A549 (cell line): ENCODE data around the gene TACC3. TPM values are rescaled to one million over a fixed set of nuclear protein-coding genes. Genes with fewer than 3 reads are reported as not detected.
A peak's percentile ranks its signal among the peaks of the same experiment; 100 is the strongest.

Source experiments
- ATAC-seq, 2 experiments: fragments of 200-7000 bp in 1 of 2; fragments of >200 bp in 1 of 2; cut with Nextera tagmentation in 1 of 2; cut with Tn5 transposase in 1 of 2; 3 replicates each; pipeline versions ENCODE4 v1.8.0 to v1.9.1; 2018 to 2020; ENCODE audit warnings: mild to moderate bottlenecking in 1 of 2, moderate library complexity in 1 of 2
- CTCF ChIA-PET: fragments of 300-600 bp; sonication (Branson Sonifier 250); formaldehyde crosslinking; extraction: SDS; loops from one replicate; lab custom pipeline; 2021; ENCODE audit warnings: antibody characterized with exemption, inconsistent platforms; lab: Yijun Ruan, JAX
- POLR2A ChIA-PET: fragments of 350-600 bp; formaldehyde crosslinking; extraction: SDS; loops from one replicate; lab custom pipeline; 2021; ENCODE audit warnings: antibody characterized with exemption, inconsistent platforms; lab: Yijun Ruan, JAX
- DNase-seq, 2 experiments: peaks; one replicate each; pipeline versions ENCODE4 v3.0.0 to v3.0.0-alpha.2; 2011 to 2016; ENCODE audit warnings: low read depth in 1 of 2, low spot score in 1 of 2
- FAIRE-seq: peaks from 2 replicates; lab custom pipeline; 2011; peaks lifted over from hg19 to GRCh38; lab: Jason Lieb, UNC
- H3K27ac ChIP-seq, 2 experiments: fragments of >200 bp; sonication (Bioruptor Twin); formaldehyde crosslinking; 3 replicates each; pipeline ENCODE4 v1.5.1; 2016 to 2017
- H3K4me1 ChIP-seq: fragments of >200 bp; sonication (Bioruptor Twin); formaldehyde crosslinking; 3 replicates; pipeline ENCODE4 v1.6.1; 2016
- H3K4me2 ChIP-seq: fragments of >200 bp; sonication (Bioruptor Twin); formaldehyde crosslinking; 3 replicates; pipeline ENCODE4 v1.6.1; 2016
- H3K4me3 ChIP-seq: fragments of >200 bp; sonication (Bioruptor Twin); formaldehyde crosslinking; 3 replicates; pipeline ENCODE4 v1.5.1; 2016
- H3K9me3 ChIP-seq: fragments of >200 bp; sonication (Bioruptor Twin); formaldehyde crosslinking; 3 replicates; pipeline ENCODE4 v1.6.1; 2016
- BHLHE40 ChIP-seq: IDR thresholded peaks from 2 replicates; pipeline ENCODE4 v1.6.1; 2012; ENCODE audit warnings: low read depth, low read length, inconsistent platforms
- CHD4 ChIP-seq: fragments of 200-600 bp; sonication (generic); IDR thresholded peaks from 2 replicates; pipeline ENCODE4 v1.6.1; 2016; ENCODE audit warnings: antibody characterized with exemption, mild to moderate bottlenecking, borderline replicate concordance
- FOSB ChIP-seq: fragments of 250-450 bp; sonication (Bioruptor Pico); IDR thresholded peaks from 2 replicates; pipeline ENCODE4 v1.5.0; 2020; ENCODE audit warnings: mild to moderate bottlenecking, moderate library complexity
- HDAC2 ChIP-seq: fragments of 200-600 bp; sonication (generic); IDR thresholded peaks from 2 replicates; pipeline ENCODE4 v1.6.1; 2016
- KDM5A ChIP-seq: fragments of 200-600 bp; sonication (generic); IDR thresholded peaks from 2 replicates; pipeline ENCODE4 v1.6.1; 2016; ENCODE audit warnings: antibody characterized with exemption, mild to moderate bottlenecking
- MAX ChIP-seq: IDR thresholded peaks from 2 replicates; pipeline ENCODE4 v1.6.1; 2012
- NFE2L2 ChIP-seq: fragments of 150-350 bp; conservative IDR thresholded peaks from 2 replicates; pipeline ENCODE4 v1.6.1; 2014; ENCODE audit warnings: low read length
- NR3C1 ChIP-seq: fragments of >200 bp; sonication (Bioruptor Twin); formaldehyde crosslinking; IDR thresholded peaks from 3 replicates; pipeline ENCODE4 v1.6.1; 2017
- PHF8 ChIP-seq: fragments of 200-600 bp; sonication (generic); IDR thresholded peaks from 2 replicates; pipeline ENCODE4 v1.6.1; 2016; ENCODE audit warnings: low read depth, mild to moderate bottlenecking, antibody characterized with exemption, moderate library complexity, borderline replicate concordance
- POLR2A ChIP-seq: IDR thresholded peaks from 2 replicates; pipeline ENCODE4 v1.6.1; 2012; ENCODE audit warnings: mild to moderate bottlenecking, low read length
- POLR2AphosphoS2 ChIP-seq: conservative IDR thresholded peaks from 2 replicates; pipeline ENCODE4 v1.6.1; 2012; ENCODE audit warnings: low read length, improper control_type of control experiment, inconsistent platforms
- SMC3 ChIP-seq: fragments of >200 bp; sonication (Bioruptor Twin); formaldehyde crosslinking; IDR thresholded peaks from 3 replicates; pipeline ENCODE4 v1.6.1; 2018; ENCODE audit warnings: inconsistent platforms
- USF2 ChIP-seq: fragments of 450-650 bp; IDR thresholded peaks from 2 replicates; pipeline ENCODE4 v1.6.1; 2014; ENCODE audit warnings: antibody characterized with exemption
- WGBS: methylation state at CpG from one replicate; pipeline ENCODE4 v1.1.6; 2017; ENCODE audit errors: missing lambda C conversion rate; 5-methylcytosine and 5-hydroxymethylcytosine counted together
- polyA plus RNA-seq, 4 experiments: library from polyadenylated mRNA; depleted of rRNA in 3 of 4; stranded (reverse); fragments of >200 nt; fragmentation: RNase III in 1 of 4; extraction: RNeasy Plus Mini Kit Qiagen cat#74134 plus additional on column Dnase treatment in 1 of 4; gene quantifications; 2 replicates in 3 of 4; 3 replicates in 1 of 4; pipeline ENCODE4 v1.2.3, GENCODE V29; 2011 to 2017
- TF ChIP-seq, protein P1 (sequence below): fragments of 150-350 bp; IDR thresholded peaks from 2 replicates; pipeline ENCODE4 v1.6.1; 2014; ENCODE audit warnings: low read depth, mild to moderate bottlenecking, low read length
- TF ChIP-seq, protein P2 (sequence below): fragments of 200-600 bp; sonication (generic); IDR thresholded peaks from 2 replicates; pipeline ENCODE4 v1.6.1; 2016; ENCODE audit warnings: antibody characterized with exemption, mild to moderate bottlenecking, moderate library complexity

Gene TACC3
- polyA plus RNA-seq, 2 of the 4 experiments (the other 2 are of a cell fraction): 25.9 to 70.6 TPM

DNA sequence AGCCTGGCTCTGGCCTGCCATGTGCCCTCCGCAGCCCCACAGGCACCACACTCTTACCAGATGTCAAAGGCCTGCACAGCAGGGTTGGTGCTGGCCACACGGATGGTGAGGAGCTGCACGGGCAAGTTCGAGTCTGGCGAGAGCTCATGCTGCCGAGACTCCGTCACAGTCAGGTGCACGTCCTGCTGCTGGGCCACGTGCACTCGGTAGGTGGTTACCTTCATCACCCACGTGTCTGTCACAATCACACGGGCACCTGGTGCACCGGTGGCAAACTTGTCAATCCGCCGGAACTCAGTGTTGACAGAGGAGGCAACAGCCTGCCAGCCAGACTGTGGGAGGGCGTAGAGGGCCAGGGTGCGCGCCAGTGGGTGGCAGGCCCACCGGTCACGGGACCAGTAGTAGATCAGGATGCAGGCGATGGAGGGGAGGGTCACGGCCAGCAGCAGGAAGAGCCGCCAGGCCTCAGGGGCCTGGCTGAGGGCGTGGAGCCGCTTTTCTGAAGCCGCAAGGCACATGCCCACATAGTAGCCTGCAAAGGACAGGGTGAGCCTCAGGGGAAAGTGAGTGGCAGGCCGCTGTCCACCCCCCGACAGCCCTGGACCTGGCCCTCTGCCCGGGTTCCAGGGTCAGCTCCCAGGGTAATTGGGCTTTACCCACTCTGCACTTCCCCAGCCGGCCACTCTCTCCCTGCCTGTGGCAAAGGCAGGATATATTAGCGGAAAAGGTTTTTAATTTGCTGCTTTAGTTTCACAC lies 3.0 kb upstream of the TACC3 start:
- CTCF ChIA-PET: interaction anchor here (0.8 to 2.1 kb wide), 3 partner anchors 8 to 359 kb away, joined by 3 to 9 read pairs (median 7); no protein-coding TSS in a partner anchor
- H3K9me3 ChIP-seq: no peaks in the 10 kb centered on the region

GRCh38 chr4:1720163-1720983 lies 948 bp upstream of the TACC3 start:
- ATAC-seq: peak; percentile 40 to 54; a peak in 5 of 6 replicates
- 71% methylated on average over 1 of the region's 79 CpGs for WGBS
- peak overlapping the region; percentile 93 to 99 for H3K27ac ChIP-seq
- no peak for DNase-seq
- no peak for FAIRE-seq
- ChIA-PET CTCF (interaction anchor here (0.9 to 1.9 kb wide), 3 partner anchors 10 to 54 kb away, joined by 3 to 7 read pairs (median 4); no protein-coding TSS in a partner anchor), POLR2A (interaction anchor here (1.6 to 1.8 kb wide), 2 partner anchors 8 to 27 kb away, joined by 4 to 20 read pairs; partner anchors contain the start of gene SLBP)
- TF ChIP-seq USF2 (0 out of 2 replicates have a peak, but pooled peaks have one; percentile 5), PHF8 (peak; percentile 35; the same call in 1 of the 2 replicates), POLR2A (peak; percentile 32; the same call in 1 of the 2 replicates), FOSB (no peak), MAX (peak; percentile 16; the same call in 1 of the 2 replicates), NR3C1 (no peak), HDAC2 (no peak), BHLHE40 (no peak)
- TF ChIP-seq, protein P1, sequence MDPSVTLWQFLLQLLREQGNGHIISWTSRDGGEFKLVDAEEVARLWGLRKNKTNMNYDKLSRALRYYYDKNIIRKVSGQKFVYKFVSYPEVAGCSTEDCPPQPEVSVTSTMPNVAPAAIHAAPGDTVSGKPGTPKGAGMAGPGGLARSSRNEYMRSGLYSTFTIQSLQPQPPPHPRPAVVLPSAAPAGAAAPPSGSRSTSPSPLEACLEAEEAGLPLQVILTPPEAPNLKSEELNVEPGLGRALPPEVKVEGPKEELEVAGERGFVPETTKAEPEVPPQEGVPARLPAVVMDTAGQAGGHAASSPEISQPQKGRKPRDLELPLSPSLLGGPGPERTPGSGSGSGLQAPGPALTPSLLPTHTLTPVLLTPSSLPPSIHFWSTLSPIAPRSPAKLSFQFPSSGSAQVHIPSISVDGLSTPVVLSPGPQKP: no peak
- TF ChIP-seq, protein P2, sequence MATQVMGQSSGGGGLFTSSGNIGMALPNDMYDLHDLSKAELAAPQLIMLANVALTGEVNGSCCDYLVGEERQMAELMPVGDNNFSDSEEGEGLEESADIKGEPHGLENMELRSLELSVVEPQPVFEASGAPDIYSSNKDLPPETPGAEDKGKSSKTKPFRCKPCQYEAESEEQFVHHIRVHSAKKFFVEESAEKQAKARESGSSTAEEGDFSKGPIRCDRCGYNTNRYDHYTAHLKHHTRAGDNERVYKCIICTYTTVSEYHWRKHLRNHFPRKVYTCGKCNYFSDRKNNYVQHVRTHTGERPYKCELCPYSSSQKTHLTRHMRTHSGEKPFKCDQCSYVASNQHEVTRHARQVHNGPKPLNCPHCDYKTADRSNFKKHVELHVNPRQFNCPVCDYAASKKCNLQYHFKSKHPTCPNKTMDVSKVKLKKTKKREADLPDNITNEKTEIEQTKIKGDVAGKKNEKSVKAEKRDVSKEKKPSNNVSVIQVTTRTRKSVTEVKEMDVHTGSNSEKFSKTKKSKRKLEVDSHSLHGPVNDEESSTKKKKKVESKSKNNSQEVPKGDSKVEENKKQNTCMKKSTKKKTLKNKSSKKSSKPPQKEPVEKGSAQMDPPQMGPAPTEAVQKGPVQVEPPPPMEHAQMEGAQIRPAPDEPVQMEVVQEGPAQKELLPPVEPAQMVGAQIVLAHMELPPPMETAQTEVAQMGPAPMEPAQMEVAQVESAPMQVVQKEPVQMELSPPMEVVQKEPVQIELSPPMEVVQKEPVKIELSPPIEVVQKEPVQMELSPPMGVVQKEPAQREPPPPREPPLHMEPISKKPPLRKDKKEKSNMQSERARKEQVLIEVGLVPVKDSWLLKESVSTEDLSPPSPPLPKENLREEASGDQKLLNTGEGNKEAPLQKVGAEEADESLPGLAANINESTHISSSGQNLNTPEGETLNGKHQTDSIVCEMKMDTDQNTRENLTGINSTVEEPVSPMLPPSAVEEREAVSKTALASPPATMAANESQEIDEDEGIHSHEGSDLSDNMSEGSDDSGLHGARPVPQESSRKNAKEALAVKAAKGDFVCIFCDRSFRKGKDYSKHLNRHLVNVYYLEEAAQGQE: no peak
- no peaks in the 10 kb centered on the region for H3K9me3 ChIP-seq
- H3K4me3 ChIP-seq: peak overlapping the region; percentile 89
- H3K4me2 ChIP-seq: peak overlapping the region; percentile 98
- H3K4me1 ChIP-seq: peaks cover 19% of the 10 kb centered on the region; the same call in 2 of the 3 replicates

More for the DNA sequence above, 3.0 kb upstream of the TACC3 start:
- TF ChIP-seq, protein P1: no peak
- TF ChIP-seq NFE2L2 (no peak), SMC3 (no peak), KDM5A (no peak), CHD4 (no peak), POLR2AphosphoS2 (no peak)
- DNase-seq: no peak
- no peak for FAIRE-seq
- H3K4me2 ChIP-seq: no peak overlapping the region
- no peak overlapping the region for H3K27ac ChIP-seq
- POLR2A ChIA-PET: no interaction called here
- 89% methylated on average over 20 of the region's 31 CpGs for WGBS
- H3K4me3 ChIP-seq: no peak overlapping the region
- peaks cover 31% of the 10 kb centered on the region for H3K4me1 ChIP-seq
- no peak for ATAC-seq
